GM19023 (cell line): ENCODE measurements around the gene ZDHHC14.
"Not testable (repeated sequence)": the region's sequence is repeated elsewhere in the genome, so short reads cannot be mapped to it uniquely, and the experiment has no call there.

Source experiments
- ATAC-seq: cut with Tn5 transposase; IDR thresholded peaks from one replicate; pipeline ENCODE4 v1.9.1; 2021; ENCODE audit warnings: mild to moderate bottlenecking, moderate library complexity; ENCODE audit not compliant: unreplicated experiment

Gene ZDHHC14

GRCh38 chr6:157560063-157560462 is 179.1 kb downstream of the ZDHHC14 start:
- not testable (repeated sequence) for ATAC-seq

DNA sequence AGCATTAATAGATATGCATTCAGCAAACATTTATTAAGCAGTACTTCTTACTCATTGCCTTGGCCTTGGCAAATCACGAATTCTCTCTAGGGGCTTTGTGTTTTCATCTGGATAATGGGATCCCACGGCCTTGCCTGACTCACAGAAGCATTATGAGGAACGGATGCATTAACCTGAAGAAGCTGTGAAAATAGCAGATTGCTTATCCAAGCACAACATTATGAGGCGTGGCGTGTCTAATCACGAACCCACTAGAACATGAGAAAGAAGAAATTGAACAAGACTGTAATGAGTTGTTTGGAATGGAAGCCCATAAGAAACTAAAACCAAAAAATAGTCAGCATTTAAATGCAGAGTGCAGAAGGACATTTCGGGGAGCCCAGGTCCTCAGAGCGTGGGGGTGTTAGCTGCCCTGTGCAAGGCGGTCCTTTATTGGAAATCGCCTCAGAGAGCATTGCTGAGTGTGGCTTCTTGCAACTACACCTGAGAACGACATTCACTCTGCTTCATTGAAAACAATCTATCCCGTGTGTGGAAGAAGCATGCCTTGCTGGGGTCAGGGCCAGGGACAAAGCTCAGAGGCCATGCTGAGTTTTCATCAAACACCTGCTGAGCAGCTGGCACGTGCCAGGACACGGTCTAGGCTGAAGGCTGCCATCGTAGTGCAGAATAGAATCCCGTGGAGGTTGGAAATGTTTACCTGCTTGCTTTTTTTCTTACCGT is 179.9 kb downstream of the ZDHHC14 start:
- no peak for ATAC-seq

- ATAC-seq = peak; percentile 16
Measured at GRCh38 chr6:157561414-157561790, 180.4 kb downstream of the ZDHHC14 start.

GRCh38 chr6:157561929-157562810 is 181.2 kb downstream of the ZDHHC14 start:
- ATAC-seq = peak; percentile 30

DNA sequence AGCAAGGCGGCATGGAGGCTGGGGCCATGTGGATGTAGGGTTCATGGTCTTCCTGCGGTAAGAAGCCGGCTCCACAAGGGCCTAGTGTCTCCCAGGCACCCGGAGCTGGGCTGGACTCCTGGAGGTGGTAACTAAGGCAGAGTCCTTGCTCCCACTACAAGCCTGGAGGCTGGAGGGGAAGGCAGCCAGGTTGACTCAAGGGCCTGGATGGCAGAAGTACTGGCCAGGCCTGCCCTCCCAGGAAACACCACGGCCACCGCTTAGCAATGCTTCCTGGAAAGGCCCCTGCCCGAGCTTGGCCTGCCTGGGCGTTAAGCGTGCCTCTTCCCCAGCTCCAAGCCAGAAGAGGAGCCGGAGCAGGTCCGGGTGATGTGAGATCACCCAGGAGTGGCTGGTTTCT is 182.0 kb downstream of the ZDHHC14 start:
- ATAC-seq = no peak

DNA sequence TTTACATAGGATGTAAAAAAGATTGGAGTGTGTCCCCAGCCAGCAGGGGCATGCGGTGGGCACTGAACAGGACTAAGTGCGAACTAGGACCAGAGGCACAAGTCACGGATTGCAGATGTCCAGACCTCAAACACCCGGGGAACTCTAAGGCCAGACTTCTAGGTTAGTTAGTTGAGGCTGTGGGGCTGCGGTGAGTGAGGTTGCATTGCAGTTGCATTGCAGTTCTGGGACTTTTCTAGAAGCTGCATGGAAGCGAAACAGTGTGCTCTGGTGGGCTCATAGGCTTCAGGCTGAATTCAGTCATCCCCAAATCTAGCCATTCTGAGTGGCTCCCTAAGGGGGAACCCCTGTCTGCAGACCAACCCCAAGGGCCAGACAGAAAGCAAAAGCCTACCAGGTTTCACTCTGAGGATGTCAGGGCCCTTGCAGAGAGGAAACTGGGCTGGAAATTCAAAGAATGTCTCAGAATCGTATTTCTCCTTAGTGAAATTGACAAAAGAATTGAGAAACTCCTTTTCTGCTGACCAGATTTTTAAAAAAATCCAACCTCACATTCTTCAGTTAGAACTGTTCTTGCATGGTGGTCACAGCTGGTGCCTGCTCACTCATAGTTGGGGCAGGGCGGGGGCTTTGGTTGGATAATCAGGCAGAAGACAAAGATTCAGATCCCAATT is 182.8 kb downstream of the ZDHHC14 start:
- ATAC-seq = peak; percentile 70

GRCh38 chr6:157568702-157569101 is 187.7 kb downstream of the ZDHHC14 start:
- ATAC-seq = no peak

GRCh38 chr6:157569543-157569942 is 188.6 kb downstream of the ZDHHC14 start:
- no peak for ATAC-seq

- no peak for ATAC-seq
Measured at GRCh38 chr6:157570104-157570503, 189.1 kb downstream of the ZDHHC14 start.

DNA sequence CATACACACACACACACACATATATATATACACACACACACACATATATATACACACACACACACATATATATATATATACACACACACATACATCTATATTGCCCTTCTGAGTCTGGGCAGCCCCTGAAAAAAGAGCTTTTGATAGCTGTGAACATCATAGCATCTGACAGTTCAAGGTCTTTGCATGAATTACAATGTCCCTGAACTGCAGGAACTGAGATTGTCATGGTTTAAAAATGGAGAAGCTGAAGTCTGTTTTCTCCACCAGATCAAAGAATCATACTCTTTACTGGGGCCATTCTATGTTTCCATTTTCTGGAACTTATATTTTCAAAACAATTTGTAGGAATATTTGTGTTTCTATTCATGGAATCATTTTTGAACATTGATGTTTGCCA is 189.8 kb downstream of the ZDHHC14 start:
- ATAC-seq = no peak

DNA sequence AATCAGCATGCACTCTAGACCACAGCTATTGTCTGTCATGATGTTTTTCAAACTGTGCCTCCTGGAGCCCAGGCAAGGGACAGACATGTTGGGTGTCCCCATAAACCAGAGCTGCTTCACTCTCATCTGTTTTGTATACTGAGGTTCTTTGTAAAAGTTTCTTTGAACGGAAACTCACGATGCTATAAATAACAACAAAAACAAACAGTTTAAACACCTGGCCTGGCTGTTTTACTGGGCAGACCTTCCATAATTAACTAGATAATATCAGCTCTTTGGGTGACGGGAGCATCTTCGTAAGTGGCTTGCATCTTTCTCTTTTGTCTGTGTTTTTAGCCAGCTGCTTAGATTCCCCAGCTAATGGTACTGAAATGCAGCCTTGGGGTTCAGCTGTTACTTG is 190.3 kb downstream of the ZDHHC14 start:
- ATAC-seq = peak; percentile 68

DNA sequence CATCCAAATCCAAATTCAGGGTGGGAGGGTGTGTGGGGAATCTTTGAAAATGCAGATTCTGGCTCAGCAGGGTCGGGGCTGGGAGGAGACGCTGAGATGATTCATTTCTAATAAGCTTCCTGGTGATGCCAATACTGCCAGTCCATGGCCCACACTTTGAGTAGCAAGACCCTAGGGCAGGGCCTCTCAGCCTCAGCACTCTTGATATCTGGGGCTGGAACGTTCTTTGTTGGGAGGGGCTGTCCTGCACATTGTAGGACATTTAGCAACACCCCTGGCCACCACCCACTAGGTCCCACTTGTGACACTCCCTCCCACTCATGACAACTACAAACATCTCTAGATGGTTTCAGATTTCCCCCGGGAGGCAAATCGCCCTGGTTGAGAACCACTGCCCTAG is 191.0 kb downstream of the ZDHHC14 start:
- ATAC-seq = no peak

GRCh38 chr6:157574851-157575424 is 193.9 kb downstream of the ZDHHC14 start:
- ATAC-seq = no peak

- no peak for ATAC-seq
Measured at GRCh38 chr6:157575436-157576145, 194.6 kb downstream of the ZDHHC14 start.

GRCh38 chr6:157576991-157577390 is 196.0 kb downstream of the ZDHHC14 start:
- ATAC-seq = not testable (repeated sequence)

DNA sequence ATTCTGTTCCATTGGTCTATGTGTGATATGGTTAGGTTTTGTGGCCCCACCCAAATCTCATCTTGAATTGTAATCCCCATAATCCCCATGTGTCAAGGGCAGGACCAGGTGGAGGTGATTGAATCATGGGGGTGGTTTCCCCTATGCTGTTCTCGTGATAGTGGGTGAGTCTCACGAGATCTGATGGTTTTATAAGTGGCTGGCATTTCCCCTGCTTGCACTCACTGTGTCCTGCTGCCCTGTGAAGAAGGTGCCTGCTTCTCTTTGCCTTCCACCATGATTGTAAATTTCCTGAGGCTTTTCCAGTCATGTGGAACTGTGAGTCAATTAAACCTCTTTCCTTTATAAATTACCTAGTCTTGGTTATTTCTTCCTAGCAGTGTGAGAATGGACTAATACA is 197.5 kb downstream of the ZDHHC14 start:
- not testable (repeated sequence) for ATAC-seq

DNA sequence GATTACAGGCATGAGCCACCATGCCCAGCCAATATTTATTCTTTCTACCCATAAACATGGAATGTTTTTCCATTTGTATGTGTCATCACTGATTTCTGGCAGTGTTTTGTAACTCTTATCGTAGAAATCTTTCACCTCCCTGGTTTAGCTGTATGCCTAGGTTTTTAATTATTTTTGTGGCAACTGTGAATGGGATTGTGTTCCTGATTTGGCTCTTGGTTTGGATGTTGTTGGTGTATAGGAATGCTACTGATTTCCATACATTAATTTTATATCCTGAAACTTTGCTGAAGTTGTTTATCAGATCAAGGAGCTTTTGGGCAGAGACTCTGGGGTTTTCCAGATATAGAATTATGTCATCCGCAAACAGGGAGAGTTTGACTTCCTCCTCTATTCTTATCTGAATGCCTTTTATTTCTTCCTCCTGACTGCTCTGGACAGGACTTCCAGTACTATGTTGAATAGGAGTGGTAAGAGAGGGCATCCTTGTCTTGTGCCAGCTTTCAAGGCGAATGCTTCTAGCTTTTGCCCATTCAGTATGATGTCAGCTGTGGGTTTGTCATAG is 198.6 kb downstream of the ZDHHC14 start:
- ATAC-seq = no peak

DNA sequence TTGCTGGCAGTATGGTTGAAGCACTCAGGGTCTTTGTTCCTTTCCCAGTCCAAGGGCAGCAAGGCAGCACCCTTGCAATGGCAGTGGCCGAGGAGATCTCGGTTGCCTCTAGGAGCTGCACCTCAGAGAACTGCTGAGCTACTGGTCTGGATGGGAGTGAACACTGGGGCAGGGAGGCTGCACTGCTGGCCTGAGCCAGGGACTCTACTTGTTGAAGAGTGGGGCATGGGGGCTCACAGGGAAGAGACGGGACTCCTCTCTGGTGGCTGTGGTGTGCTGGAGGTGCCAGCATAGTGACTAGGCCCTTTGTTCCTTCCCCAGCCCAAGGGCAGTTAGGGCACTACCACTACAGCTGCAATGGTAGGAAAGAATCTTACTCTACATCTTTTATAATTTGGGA is 203.0 kb downstream of the ZDHHC14 start:
- ATAC-seq = no peak

- peak; percentile 47 for ATAC-seq
Measured at GRCh38 chr6:157585274-157586087, 204.5 kb downstream of the ZDHHC14 start.

- ATAC-seq = no peak
Measured at GRCh38 chr6:157586088-157586414, 205.1 kb downstream of the ZDHHC14 start.
